GM19193 (cell line): ENCODE results near the gene COL25A1.

Source experiments
- POLR2A ChIP-seq: IDR thresholded peaks from 4 replicates; pipeline ENCODE4 v1.6.1; 2011; ENCODE audit not compliant: insufficient read depth, insufficient read length; ENCODE audit errors: extremely low read depth

COL25A1 gene

GRCh38 chr4:108902769-108903168 is 399.7 kb downstream of the COL25A1 start:
- TF ChIP-seq POLR2A: no peak

GRCh38 chr4:108901291-108901690 is 401.2 kb downstream of the COL25A1 start:
- TF ChIP-seq POLR2A: no peak

- no peak for TF ChIP-seq POLR2A
These were observed 402.4 kb downstream of the COL25A1 start for GRCh38 chr4:108900018-108900580.

GRCh38 chr4:108893468-108893867 is 409.0 kb downstream of the COL25A1 start:
- no peak for TF ChIP-seq POLR2A

- no peak for TF ChIP-seq POLR2A
These were observed 410.4 kb downstream of the COL25A1 start for GRCh38 chr4:108891896-108892590.

- no peak for TF ChIP-seq POLR2A
These were observed 412.0 kb downstream of the COL25A1 start for GRCh38 chr4:108890484-108890881.

GRCh38 chr4:108889696-108890483 is 412.6 kb downstream of the COL25A1 start:
- no peak for TF ChIP-seq POLR2A

GRCh38 chr4:108888769-108889168 is 413.7 kb downstream of the COL25A1 start:
- no peak for TF ChIP-seq POLR2A

GRCh38 chr4:108887034-108887433 is 415.4 kb downstream of the COL25A1 start:
- no peak for TF ChIP-seq POLR2A

GRCh38 chr4:108885211-108885610 is 417.2 kb downstream of the COL25A1 start:
- no peak for TF ChIP-seq POLR2A

GRCh38 chr4:108884596-108884995 is 417.9 kb downstream of the COL25A1 start:
- no peak for TF ChIP-seq POLR2A

- TF ChIP-seq POLR2A: no peak
These were observed 420.5 kb downstream of the COL25A1 start for GRCh38 chr4:108881986-108882385.

GRCh38 chr4:108881190-108881589 is 421.3 kb downstream of the COL25A1 start:
- no peak for TF ChIP-seq POLR2A

GRCh38 chr4:108878806-108879205 is 423.7 kb downstream of the COL25A1 start:
- TF ChIP-seq POLR2A: no peak

GRCh38 chr4:108877821-108878220 is 424.6 kb downstream of the COL25A1 start:
- TF ChIP-seq POLR2A: no peak

GRCh38 chr4:108874806-108875205 is 427.7 kb downstream of the COL25A1 start:
- TF ChIP-seq POLR2A: no peak
